GM21737 (cell line): ENCODE results near the gene CDKAL1.
"Not testable (repeated sequence)": the region's sequence is repeated elsewhere in the genome, so short reads cannot be mapped to it uniquely, and the experiment has no call there.

ENCODE experiments used
- ATAC-seq: cut with Tn5 transposase; IDR thresholded peaks from one replicate; pipeline ENCODE4 v1.9.1; 2021; ENCODE audit warnings: mild to moderate bottlenecking, moderate library complexity; ENCODE audit not compliant: unreplicated experiment

The CDKAL1 gene

DNA sequence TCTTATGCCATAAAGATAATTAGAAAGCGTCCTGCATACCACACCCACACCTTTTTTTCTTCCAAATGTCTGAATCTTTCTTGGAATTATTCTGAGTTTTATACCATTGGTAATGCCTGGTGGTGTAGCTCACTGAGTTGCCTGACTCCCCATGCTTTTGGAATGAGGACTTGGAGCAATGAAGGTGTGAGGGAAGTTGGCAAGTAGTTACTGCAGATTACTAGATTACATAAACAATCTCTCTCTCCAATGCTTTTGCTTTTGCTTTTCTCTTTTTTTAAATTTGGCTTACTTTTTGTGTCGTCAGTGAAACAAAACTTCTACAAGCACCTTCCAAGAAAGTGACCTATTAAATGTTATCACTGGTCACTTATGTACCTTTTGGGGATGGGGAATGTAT, 653.2 kb downstream of the CDKAL1 start:
- ATAC-seq = no peak

DNA sequence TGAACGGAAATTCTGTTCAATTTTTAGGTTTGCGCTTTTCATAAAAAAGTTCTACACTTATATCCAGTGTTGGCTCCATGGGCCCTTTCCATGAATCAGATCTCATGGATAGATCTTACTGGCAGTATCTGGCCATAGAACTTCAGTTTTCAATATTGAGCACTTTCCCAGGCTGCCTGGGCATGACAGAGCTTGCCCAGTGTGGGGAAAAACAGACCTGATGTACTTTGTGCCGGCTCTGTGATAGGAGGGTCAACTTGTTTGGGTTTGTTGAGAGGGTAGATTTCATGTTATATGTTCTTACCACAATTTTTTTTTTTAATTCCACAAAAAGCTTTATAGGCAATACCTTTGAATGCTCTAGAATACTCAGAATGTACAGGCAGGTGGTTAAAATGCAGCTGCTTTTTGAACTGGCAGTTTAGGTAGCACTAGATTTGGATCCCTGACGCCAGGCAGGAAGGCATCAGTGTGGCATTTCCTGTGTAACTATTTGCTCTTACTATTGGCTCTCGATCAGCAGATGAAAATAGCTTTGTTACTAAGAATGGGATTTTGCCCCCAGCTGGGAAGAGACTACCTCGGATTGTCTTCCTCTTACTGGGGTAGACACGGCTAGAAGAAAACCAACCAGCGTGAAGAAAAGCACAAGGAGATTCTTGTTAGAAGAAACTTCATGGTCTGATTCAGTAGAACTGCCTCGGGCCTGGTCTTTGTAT, 654.4 kb downstream of the CDKAL1 start:
- no peak for ATAC-seq

DNA sequence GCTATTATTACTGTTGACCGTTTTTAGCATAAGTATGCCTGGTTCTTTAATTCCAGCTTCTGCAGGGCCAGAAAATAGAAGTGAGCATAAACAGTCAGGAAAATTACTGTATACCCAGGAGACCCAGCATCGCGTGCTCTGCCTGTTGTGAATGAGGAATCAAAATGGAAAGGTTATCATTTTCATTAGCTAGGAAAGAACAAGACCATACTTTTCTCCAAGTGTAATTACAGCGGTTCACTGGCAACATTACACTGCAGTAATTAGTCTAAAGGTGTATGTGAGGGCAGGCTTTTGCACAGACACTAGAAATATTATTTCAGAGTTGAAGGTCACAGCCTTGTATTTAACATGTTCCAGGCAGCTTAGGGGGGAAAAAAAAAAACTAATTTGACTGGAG, 655.5 kb downstream of the CDKAL1 start:
- ATAC-seq = no peak

GRCh38 chr6:21190701-21191100, 656.4 kb downstream of the CDKAL1 start:
- no peak for ATAC-seq

DNA sequence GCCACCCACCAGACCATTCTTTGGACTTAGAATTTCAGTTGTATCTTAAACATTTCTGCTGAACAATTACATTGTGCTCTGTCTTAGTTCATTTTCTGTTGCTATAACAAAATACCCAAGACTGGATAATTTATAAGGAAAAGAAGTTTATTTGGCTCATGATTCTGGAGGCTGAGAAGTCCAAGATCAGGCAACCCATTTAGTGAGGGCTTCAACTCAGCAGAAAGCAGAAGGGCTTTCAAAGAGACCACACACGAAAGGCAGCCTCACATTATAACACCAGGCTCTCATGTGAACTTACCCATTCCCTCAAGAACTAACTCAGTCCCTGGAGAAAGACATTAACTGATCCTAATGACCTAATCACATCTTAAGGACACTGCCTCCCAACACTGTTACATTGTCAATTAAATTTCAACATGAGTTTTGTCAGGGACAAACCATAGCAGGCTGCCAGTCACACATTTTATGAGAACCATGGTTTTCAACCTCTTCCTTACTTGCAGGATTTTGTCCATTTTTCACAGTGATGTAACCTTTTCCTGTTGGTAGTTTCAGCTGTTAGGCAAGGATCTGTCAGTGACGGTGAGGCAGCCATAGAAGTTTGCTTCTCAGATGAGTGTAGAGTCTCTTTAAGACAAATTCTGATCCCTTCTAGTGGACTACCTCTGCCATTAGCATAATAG, 659.7 kb downstream of the CDKAL1 start:
- ATAC-seq = no peak

GRCh38 chr6:21195301-21195700, 661.0 kb downstream of the CDKAL1 start:
- ATAC-seq = not testable (repeated sequence)

DNA sequence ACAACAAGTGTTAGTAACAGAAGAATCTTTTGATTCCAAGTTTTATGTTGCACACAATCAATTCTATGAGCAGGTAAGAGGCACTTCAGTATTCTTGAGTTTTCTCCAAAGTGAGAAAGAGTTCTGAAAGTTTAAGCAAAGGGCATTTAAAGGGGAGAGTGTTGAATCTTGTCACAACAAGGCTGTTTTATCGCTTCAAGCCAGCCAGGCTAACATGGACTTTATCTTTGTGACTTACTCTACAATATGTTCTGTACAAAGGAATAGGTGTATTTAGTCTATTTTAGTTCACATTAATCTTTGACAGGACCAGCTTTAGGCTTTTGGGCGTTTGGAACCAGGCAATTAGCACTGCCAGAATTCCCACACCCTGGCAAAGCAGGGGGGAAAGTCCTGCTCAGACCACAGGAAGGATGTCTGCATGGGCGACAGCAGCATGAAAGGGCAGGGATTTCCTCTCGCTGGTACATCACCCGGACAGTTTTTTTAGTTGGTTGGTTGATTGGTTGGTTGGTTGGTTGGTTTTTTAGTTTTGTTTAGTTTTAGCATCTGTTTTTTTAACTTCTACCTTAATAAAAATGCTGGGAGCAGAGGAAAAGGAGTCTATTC, 663.9 kb downstream of the CDKAL1 start:
- ATAC-seq = no peak

GRCh38 chr6:21199262-21199661, 665.0 kb downstream of the CDKAL1 start:
- ATAC-seq = no peak

- ATAC-seq = no peak
Measured at GRCh38 chr6:21200134-21200870, 666.0 kb downstream of the CDKAL1 start.

DNA sequence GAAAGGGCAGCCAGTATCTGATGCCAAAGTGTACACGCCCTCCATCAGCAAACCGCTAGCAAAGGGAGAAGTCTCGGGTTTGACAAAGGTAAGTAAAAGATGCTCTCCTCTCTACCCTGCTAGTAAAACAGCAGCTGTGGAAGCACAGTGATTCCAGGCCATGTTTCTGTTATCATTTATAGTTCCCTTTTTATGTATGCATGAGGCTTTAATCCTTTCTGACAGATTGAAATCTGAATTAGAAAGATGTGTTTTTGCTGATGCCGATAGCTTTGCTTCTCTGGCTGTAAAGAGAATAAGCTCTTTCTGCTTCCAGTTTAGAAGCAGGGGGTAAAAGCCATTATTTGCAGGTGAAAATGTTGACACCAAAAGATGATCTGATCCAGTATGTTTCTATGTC, 666.9 kb downstream of the CDKAL1 start:
- no peak for ATAC-seq

DNA sequence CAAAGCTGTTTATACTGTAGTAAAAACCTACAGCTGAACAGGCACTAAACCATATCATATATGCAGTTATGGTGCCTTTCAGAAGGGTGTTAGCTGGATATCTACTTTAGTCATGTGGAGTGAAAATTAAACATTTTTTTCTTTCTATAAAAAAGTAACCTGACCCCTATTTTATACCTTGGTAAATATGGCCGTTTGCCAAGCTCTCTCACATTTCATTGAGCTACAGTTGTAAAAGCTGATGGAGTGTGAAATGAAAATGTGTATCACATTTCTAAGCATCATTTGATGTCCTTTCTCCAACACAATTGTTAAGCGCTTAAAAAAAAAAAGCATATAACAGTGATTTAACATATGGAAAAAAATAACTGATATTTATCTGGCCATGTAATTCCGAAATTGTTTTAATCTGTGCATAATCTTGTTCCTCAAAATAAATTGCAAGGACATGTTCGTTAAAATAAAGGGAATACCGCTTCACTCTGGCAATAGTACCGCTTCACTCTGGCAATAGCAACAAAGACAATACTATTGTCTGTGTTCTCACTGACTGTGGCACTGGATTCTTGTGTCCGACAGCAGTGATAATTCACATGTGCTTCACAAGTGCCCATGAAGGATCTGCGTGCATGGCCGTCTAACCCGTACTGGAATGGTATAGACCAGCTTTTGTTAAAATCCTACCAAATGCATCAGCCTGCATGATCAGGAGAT, 667.5 kb downstream of the CDKAL1 start:
- ATAC-seq = no peak

DNA sequence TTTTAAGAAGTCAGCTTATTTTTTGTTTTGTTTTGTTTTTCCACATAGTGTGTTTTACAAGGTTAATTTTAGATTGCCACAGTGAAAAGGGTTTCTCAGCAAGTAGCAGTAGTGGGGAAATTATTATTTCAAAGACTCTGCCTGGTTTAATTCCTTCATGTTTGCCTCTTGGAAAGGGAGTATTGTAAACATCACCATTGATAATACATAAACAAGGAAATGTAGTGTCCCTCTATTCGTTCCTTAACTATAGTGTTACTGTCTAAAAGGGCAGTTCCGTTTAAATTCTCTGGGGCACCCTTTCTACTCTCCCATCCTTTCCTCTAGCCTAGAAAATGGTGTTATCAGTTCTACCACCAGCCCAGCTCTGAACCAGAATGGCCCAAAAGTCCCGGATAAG, 668.3 kb downstream of the CDKAL1 start:
- ATAC-seq = no peak

- no peak for ATAC-seq
Measured at GRCh38 chr6:21204951-21205350, 670.7 kb downstream of the CDKAL1 start.

DNA sequence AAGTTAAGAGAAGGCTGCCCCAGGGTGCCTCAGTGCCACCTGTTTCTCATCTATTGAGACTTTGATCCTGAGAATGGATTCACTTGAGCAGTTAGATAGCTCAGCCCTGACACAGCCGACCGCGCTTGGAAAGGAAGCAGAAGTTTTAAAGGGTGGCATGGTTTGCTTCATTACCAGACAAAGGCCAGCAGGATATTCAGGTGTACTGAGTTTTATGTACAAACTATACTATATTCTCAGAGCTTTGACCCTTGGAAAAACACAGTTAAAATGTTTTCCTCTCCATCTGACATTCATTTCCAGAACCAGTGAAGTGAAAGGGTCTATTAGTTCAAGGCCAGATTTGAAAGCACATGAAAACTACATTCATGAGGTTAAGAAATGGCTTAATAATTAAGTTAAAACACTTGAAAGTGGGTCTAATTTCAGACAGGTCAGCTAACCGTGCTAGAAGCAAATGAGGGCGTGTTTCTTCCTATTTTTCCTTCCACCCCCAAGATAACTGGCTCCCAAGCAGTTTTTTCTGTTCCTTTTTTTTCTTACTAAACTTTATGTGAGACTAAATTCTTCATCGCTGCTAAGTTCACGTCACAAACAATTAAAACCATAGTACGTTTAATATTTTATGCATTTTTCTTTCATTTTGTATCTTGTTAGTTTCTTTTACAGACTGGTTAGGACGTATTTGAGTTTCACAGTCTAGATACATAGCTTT, 674.0 kb downstream of the CDKAL1 start:
- peak; percentile 49 for ATAC-seq

DNA sequence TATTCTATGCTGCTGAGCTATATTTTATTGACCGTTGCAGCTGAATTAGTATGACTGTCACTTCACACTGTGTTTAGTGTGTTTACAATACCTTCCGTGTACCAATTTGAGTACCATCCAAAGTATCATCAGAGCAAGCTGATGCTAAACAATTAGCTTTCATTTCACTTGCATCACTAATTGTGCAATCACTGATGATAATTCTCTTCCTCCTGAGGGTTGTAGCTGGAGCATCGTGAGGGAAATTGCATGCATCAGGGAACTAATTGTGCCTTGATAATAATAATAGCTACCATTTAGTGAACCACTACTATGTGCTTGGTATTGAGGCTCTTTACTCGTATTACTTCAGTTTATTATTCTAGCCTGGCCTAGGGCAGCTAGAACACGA, 674.5 kb downstream of the CDKAL1 start:
- ATAC-seq = peak; percentile 4

- no peak for ATAC-seq
Measured at GRCh38 chr6:21213492-21213891, 679.2 kb downstream of the CDKAL1 start.

- ATAC-seq = no peak
Measured at GRCh38 chr6:21214738-21215448, 680.6 kb downstream of the CDKAL1 start.

DNA sequence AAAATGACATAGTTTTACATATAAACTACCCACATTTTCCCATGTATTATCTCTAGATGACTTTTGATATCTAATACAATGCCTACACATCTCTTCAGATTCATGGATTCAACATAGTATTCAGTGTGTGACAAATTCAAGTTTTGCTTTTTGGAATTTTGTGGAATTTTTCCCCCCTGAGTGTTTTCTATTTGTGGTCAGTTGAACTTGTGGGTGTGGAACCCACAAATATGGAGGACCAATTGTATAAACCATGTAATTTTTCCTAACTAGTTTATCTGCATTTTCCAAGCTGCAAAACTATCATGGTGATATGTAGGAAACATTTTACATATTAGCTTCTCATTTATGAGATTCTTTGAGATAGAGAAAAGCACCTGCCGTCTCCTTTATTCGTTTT, 685.0 kb downstream of the CDKAL1 start:
- no peak for ATAC-seq

DNA sequence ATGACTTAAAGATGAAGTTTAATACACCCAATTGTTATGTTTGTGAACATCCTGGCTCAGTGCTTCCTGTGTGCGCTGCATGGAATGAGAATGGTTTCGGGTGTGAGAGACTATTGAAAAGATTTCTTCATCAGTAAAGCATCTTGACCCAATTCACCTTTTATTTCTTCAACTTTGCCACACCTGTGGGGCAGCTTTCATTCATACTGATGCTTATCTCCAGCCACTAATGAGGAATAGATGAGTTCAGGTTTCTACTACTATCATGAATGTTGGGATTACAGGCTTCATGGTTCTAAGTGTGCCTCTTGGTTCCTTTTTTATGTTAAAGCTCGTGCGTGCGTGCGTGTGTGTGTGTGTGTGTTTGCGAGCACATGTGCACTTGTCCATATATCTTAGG, 685.6 kb downstream of the CDKAL1 start:
- no peak for ATAC-seq
